ENCODE measurements around the gene RIT2.

- TF ChIP-seq ZNF565 (CRISPR knock-in tag; conservative IDR thresholded peaks at IDR 0.05; ENCODE audit: low read depth) (no peak), BACH2 (CRISPR knock-in tag; IDR thresholded peaks at IDR 0.05; ENCODE audit: borderline replicate concordance) (no peak), ZNF8 (CRISPR knock-in tag; IDR thresholded peaks at IDR 0.05) (no peak), SNAI2 (CRISPR knock-in tag; IDR thresholded peaks at IDR 0.05) (no peak), ZFP3 (CRISPR knock-in tag; IDR thresholded peaks at IDR 0.05) (no peak), TSHZ2 (CRISPR knock-in tag; IDR thresholded peaks at IDR 0.05) (no peak), ESRRG (CRISPR knock-in tag; IDR thresholded peaks at IDR 0.05) (no peak), OSR1 (CRISPR knock-in tag; IDR thresholded peaks at IDR 0.05) (no peak), POU6F1 (CRISPR knock-in tag; IDR thresholded peaks at IDR 0.05; ENCODE audit: borderline replicate concordance, low read depth) (no peak), TCF4 (CRISPR knock-in tag; IDR thresholded peaks at IDR 0.05; ENCODE audit: borderline replicate concordance) (no peak), ISL1 (CRISPR knock-in tag; IDR thresholded peaks at IDR 0.05) (no peak), RARB (CRISPR knock-in tag; IDR thresholded peaks at IDR 0.05) (no peak)
Observed at GRCh38 chr18:43079422-43079821, 36.1 kb downstream of the RIT2 start.

Data from SK-N-SH treated with all-trans-retinoic acid at 6 μM for 48 hours (cell line).